SIG-M5 (cell line): Measurements from ENCODE around the gene C10orf105.
A peak's percentile ranks its signal among the peaks of the same experiment; 100 is the strongest.

Source experiments
- DNase-seq: peaks from one replicate; lab custom pipeline; 2025; lab: John Stamatoyannopoulos, UW

Gene C10orf105

GRCh38 chr10:71715860-71716259, 3.7 kb downstream of the C10orf105 start:
- DNase-seq: no peak

GRCh38 chr10:71715026-71715425, 4.6 kb downstream of the C10orf105 start:
- DNase-seq: no peak

GRCh38 chr10:71714592-71714991, 5.0 kb downstream of the C10orf105 start:
- no peak for DNase-seq

- DNase-seq: no peak
These were observed 5.6 kb downstream of the C10orf105 start for GRCh38 chr10:71714031-71714410.

- DNase-seq: peak; percentile 54
These were observed 6.2 kb downstream of the C10orf105 start for GRCh38 chr10:71713135-71714030.

GRCh38 chr10:71712572-71713134, 6.9 kb downstream of the C10orf105 start:
- no peak for DNase-seq

- no peak for DNase-seq
These were observed 7.4 kb downstream of the C10orf105 start for GRCh38 chr10:71712170-71712569.

- no peak for DNase-seq
These were observed 8.4 kb downstream of the C10orf105 start for GRCh38 chr10:71711052-71711623.

GRCh38 chr10:71710519-71710918, 9.1 kb downstream of the C10orf105 start:
- no peak for DNase-seq

- DNase-seq: no peak
These were observed 10.4 kb downstream of the C10orf105 start for GRCh38 chr10:71708897-71709882.

- DNase-seq: no peak
These were observed 11.3 kb downstream of the C10orf105 start for GRCh38 chr10:71708301-71708703.

- DNase-seq: no peak
These were observed 12.3 kb downstream of the C10orf105 start for GRCh38 chr10:71707240-71707789.

GRCh38 chr10:71706216-71707121, 13.1 kb downstream of the C10orf105 start:
- DNase-seq: no peak

- no peak for DNase-seq
These were observed 14.0 kb downstream of the C10orf105 start for GRCh38 chr10:71705582-71705981.

- no peak for DNase-seq
These were observed 14.8 kb downstream of the C10orf105 start for GRCh38 chr10:71704816-71705215.

- DNase-seq: no peak
These were observed 16.0 kb downstream of the C10orf105 start for GRCh38 chr10:71703577-71703976.

GRCh38 chr10:71701496-71702132, 18.0 kb downstream of the C10orf105 start:
- no peak for DNase-seq

- no peak for DNase-seq
These were observed 18.7 kb downstream of the C10orf105 start for GRCh38 chr10:71700731-71701368.

GRCh38 chr10:71698737-71699136, 20.8 kb downstream of the C10orf105 start:
- DNase-seq: no peak
